Liver (tissue), 9 donors: ENCODE data around the gene ROBO4. TPM values are rescaled to one million over a fixed set of nuclear protein-coding genes. Genes with fewer than 3 reads are reported as not detected.

Experiments used
- DNase-seq: peaks from one replicate; pipeline ENCODE4 v3.0.0-alpha.2; 2017; ENCODE audit warnings: low spot score
- H3K27ac ChIP-seq, 2 donors: one replicate each; pipeline ENCODE4 v1.7.0; 2013; ENCODE audit warnings: inconsistent platforms in 2 of 2, low read length in 2 of 2, control low read depth in 1 of 2, low read depth in 1 of 2, mild to moderate bottlenecking in 1 of 2
- H3K27me3 ChIP-seq, 4 donors: one replicate each; pipeline versions ENCODE4 v1.6.1 to v1.7.0; 2013; ENCODE audit warnings: low read length in 3 of 4, inconsistent platforms in 1 of 4, mild to moderate bottlenecking in 1 of 4, moderate library complexity in 1 of 4; ENCODE audit not compliant: control insufficient read depth in 4 of 4, insufficient read depth in 4 of 4
- H3K36me3 ChIP-seq, 4 donors: one replicate each; pipeline versions ENCODE4 v1.6.1 to v1.7.0; 2013; ENCODE audit warnings: low read length in 3 of 4, mild to moderate bottlenecking in 3 of 4, low read depth in 1 of 4, moderate library complexity in 1 of 4; ENCODE audit not compliant: control insufficient read depth in 4 of 4, insufficient read depth in 3 of 4
- H3K4me1 ChIP-seq, 4 donors: one replicate each; pipeline versions ENCODE4 v1.6.1 to v1.7.0; 2013; ENCODE audit warnings: low read length in 3 of 4, mild to moderate bottlenecking in 3 of 4, moderate library complexity in 1 of 4; ENCODE audit not compliant: control insufficient read depth in 4 of 4, insufficient read depth in 4 of 4
- H3K4me3 ChIP-seq, 3 donors: one replicate each; pipeline versions ENCODE4 v1.6.1 to v1.7.0; 2013; ENCODE audit warnings: low read length in 3 of 3, control low read depth in 1 of 3, low read depth in 1 of 3, mild to moderate bottlenecking in 1 of 3
- H3K9ac ChIP-seq, 2 donors: one replicate each; pipeline ENCODE4 v1.7.0; 2013; ENCODE audit warnings: low read length in 2 of 2, mild to moderate bottlenecking in 2 of 2, moderate library complexity in 2 of 2, control low read depth in 1 of 2, low read depth in 1 of 2
- H3K9me3 ChIP-seq, 4 donors: one replicate each; pipeline versions ENCODE4 v1.6.1 to v1.7.0; 2013; ENCODE audit warnings: low read length in 3 of 4; ENCODE audit not compliant: control insufficient read depth in 4 of 4
- EGR1 ChIP-seq, 2 donors: IDR thresholded peaks; 2 replicates each; pipeline ENCODE4 v1.6.1; 2016 to 2018; ENCODE audit warnings: antibody characterized with exemption in 2 of 2, low read depth in 2 of 2
- FOXA1 ChIP-seq: IDR thresholded peaks from 2 replicates; pipeline ENCODE4 v1.6.1; 2016; ENCODE audit warnings: antibody characterized with exemption
- FOXA2 ChIP-seq: IDR thresholded peaks from 2 replicates; pipeline ENCODE4 v1.6.1; 2016; ENCODE audit warnings: antibody characterized with exemption
- GABPA ChIP-seq, 2 donors: IDR thresholded peaks in 1 of 2; conservative IDR thresholded peaks in 1 of 2; 2 replicates each; pipeline ENCODE4 v1.6.1; 2016; ENCODE audit warnings: antibody characterized with exemption in 2 of 2, mild to moderate bottlenecking in 1 of 2, moderate library complexity in 1 of 2
- HNF4A ChIP-seq, 2 donors: conservative IDR thresholded peaks; 2 replicates each; pipeline ENCODE4 v1.6.1; 2016; ENCODE audit warnings: antibody characterized with exemption in 2 of 2, mild to moderate bottlenecking in 2 of 2
- HNF4G ChIP-seq: IDR thresholded peaks from 2 replicates; pipeline ENCODE4 v1.6.1; 2016; ENCODE audit warnings: antibody characterized with exemption
- JUND ChIP-seq, 2 donors: IDR thresholded peaks; 2 replicates each; pipeline ENCODE4 v1.6.1; 2016; ENCODE audit warnings: antibody characterized with exemption in 2 of 2
- NR2F2 ChIP-seq: IDR thresholded peaks from 2 replicates; pipeline ENCODE4 v1.6.1; 2016; ENCODE audit warnings: antibody characterized with exemption
- RAD21 ChIP-seq, 2 donors: IDR thresholded peaks; 2 replicates each; pipeline ENCODE4 v1.6.1; 2016; ENCODE audit warnings: antibody characterized with exemption in 2 of 2, mild to moderate bottlenecking in 2 of 2
- RXRA ChIP-seq, 2 donors: IDR thresholded peaks; 2 replicates each; pipeline ENCODE4 v1.6.1; 2017 to 2018; ENCODE audit warnings: antibody characterized with exemption in 2 of 2, mild to moderate bottlenecking in 1 of 2
- SP1 ChIP-seq: IDR thresholded peaks from 2 replicates; pipeline ENCODE4 v1.6.1; 2018; ENCODE audit warnings: antibody characterized with exemption, mild to moderate bottlenecking
- TAF1 ChIP-seq: conservative IDR thresholded peaks from 2 replicates; pipeline ENCODE4 v1.6.1; 2016; ENCODE audit warnings: antibody characterized with exemption, mild to moderate bottlenecking
- YY1 ChIP-seq: IDR thresholded peaks from 2 replicates; pipeline ENCODE4 v1.6.1; 2016; ENCODE audit warnings: antibody characterized with exemption, mild to moderate bottlenecking
- WGBS: extraction: QIAGEN DNeasy Blood & Tissue Kit; methylation state at CpG from one replicate; pipeline ENCODE4 v1.1.7; 2013; 5-methylcytosine and 5-hydroxymethylcytosine counted together
- polyA plus RNA-seq, 2 donors: library from polyadenylated mRNA; stranded (reverse) in 1 of 2; unstranded in 1 of 2; fragments of 200-250 nt in 1 of 2; fragments of >200 nt in 1 of 2; fragmentation: Nextera tagmentation in 1 of 2; extraction: Ambion mirVana in 1 of 2; gene quantifications; one replicate each; pipeline versions ENCODE4 v1.2.1 to v1.2.3, GENCODE V29; 2013 to 2015
- total RNA-seq, 2 donors: library from RNA; depleted of rRNA; stranded (reverse); fragments of >200 nt; gene quantifications; one replicate each; pipeline ENCODE4 v1.2.3, GENCODE V29; 2014
- TF ChIP-seq, protein P1 (sequence below): fragments of 150-350 bp; IDR thresholded peaks from 2 replicates; pipeline ENCODE4 v1.5.1; 2017; ENCODE audit warnings: improper control_type of control experiment, low read depth, low read length; ENCODE audit not compliant: missing input control
- TF ChIP-seq, protein P2 (sequence below): IDR thresholded peaks from 2 replicates; pipeline ENCODE4 v1.6.1; 2016; ENCODE audit warnings: antibody characterized with exemption
- TF ChIP-seq, protein P3 (sequence below): IDR thresholded peaks from 2 replicates; pipeline ENCODE4 v1.6.1; 2016; ENCODE audit warnings: antibody characterized with exemption
- TF ChIP-seq, protein P4 (sequence below): IDR thresholded peaks from 2 replicates; pipeline ENCODE4 v1.6.1; 2016; ENCODE audit warnings: antibody characterized with exemption, mild to moderate bottlenecking
- donor health status: healthy.
- donor health status: healthy.
- donor health status: healthy.
- donor health status: healthy.
- donor health status: healthy.

ROBO4 gene
- total RNA-seq: 10 to 100 TPM in 1 of 2 donors, 1 to 10 TPM in 1; 6.4 to 17.2 TPM
- polyA plus RNA-seq: 1 to 10 TPM; 2.5 to 8.7 TPM

DNA sequence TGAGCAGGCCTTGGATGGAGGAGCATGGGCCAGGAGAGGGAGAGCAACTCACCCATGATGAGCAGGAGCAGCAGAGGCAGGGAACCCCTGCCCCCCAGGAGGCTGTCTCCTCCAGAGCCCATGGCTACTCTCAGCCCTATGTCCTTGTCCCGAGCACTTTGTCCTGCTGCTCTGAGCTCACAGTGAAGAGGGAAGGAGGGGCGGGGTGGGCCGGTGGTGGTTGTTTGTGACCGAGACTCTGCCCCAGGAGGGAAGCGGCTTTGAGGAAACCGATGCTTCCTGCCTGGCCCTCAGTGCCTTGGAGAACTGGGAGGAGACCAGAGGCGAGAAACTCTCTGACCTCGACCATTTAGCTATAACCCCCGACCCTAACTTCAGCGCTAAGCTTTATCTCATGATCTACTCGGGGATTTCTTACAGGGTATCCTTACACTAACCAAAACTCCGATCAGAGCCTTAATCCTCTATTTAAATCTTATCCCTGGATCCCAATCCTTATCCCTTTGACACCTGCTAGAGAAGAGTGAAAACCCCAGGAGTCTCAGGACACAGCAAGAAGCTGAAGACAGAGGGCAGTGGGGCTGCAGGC lies at the start of gene ROBO4:
TSS of gene ROBO4 (minus strand) at position 192 of the 589 bp plus-strand sequence. CDS start at position 122, 70 bp downstream.
- H3K27ac ChIP-seq: peak within 1 kb of the TSS; percentile 23 to 64
- H3K27me3 ChIP-seq: peaks cover 0 to 2% (median 0%) of the 10 kb centered on the region in 4 donors
- no peak within 1 kb of the TSS for H3K9ac ChIP-seq
- WGBS: 54% methylated on average over 12 of the region's 12 CpGs
- no peaks in the 10 kb centered on the region for H3K9me3 ChIP-seq
- no peaks in the 10 kb centered on the region for H3K36me3 ChIP-seq
- DNase-seq: no peak
- TF ChIP-seq SP1 (peak; percentile 8), TAF1 (no peak), FOXA1 (no peak), NR2F2 (peak; percentile 72)
- peak within 1 kb of the TSS in 2 of 3 donors; percentile 14 to 38 for H3K4me3 ChIP-seq
- H3K4me1 ChIP-seq: peaks cover 0 to 9% (median under 1%) of the 10 kb centered on the region in 4 donors

DNA sequence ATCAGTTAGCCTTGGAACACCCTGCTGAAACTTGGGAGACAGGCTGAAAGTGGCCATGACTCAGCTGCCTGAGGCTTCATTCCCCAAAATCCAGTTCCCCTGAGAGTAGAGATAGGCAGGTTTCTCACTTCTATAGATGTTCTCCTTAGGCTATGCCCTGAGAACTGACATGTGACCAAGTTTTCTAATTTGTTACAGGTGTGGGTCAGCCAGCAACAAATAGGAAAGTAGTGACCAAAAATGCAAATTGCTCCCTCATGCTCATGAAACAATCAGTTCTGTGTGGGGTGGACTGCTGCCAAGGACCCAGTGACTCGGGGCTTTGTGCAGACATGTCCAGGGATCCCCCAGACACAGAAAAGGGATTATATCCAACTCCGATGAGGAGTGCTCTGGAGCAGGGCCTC lies 49.1 kb upstream of the ROBO4 start:
- Histone ChIP-seq H3K27ac (no peak overlapping the region), H3K36me3 (no peaks in the 10 kb centered on the region), H3K9me3 (no peaks in the 10 kb centered on the region), H3K4me3 (no peak overlapping the region), H3K4me1 (peaks cover 0 to 6% (median 0%) of the 10 kb centered on the region in 4 donors), H3K27me3 (no peaks in the 10 kb centered on the region), H3K9ac (no peak overlapping the region)
- no peak for DNase-seq
- WGBS: 76% methylated on average over 2 of the region's 2 CpGs
- TF ChIP-seq EGR1 (IDR thresholded peaks at IDR 0.05; ENCODE audit: low read depth in 2 of 2) (no peak), HNF4A (conservative IDR thresholded peaks at IDR 0.05) (no peak), RXRA (IDR thresholded peaks at IDR 0.05) (no peak)
- TF ChIP-seq, protein P1, sequence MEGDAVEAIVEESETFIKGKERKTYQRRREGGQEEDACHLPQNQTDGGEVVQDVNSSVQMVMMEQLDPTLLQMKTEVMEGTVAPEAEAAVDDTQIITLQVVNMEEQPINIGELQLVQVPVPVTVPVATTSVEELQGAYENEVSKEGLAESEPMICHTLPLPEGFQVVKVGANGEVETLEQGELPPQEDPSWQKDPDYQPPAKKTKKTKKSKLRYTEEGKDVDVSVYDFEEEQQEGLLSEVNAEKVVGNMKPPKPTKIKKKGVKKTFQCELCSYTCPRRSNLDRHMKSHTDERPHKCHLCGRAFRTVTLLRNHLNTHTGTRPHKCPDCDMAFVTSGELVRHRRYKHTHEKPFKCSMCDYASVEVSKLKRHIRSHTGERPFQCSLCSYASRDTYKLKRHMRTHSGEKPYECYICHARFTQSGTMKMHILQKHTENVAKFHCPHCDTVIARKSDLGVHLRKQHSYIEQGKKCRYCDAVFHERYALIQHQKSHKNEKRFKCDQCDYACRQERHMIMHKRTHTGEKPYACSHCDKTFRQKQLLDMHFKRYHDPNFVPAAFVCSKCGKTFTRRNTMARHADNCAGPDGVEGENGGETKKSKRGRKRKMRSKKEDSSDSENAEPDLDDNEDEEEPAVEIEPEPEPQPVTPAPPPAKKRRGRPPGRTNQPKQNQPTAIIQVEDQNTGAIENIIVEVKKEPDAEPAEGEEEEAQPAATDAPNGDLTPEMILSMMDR: no peak

DNA sequence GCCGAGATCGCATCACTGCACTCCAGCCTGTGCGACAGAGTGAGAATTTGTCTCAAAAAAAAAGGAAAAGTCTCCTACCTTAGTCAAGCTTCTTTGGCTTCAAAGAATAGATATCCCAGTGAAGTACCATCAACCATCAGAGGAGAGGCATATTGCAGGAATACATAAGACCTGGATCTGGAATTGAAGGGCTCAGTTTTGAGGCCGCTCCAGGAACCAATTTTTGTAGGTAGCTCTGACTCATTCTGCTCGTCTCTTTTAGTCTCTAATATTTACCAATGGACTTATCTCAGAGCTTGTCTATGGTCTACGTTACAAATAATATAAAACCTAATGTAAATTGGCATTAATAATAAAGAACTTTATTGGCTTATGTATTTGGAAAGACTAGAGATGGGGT lies 48.2 kb upstream of the ROBO4 start:
- DNase-seq: no peak
- Histone ChIP-seq H3K36me3 (no peaks in the 10 kb centered on the region), H3K4me1 (peaks cover 0 to 6% (median 0%) of the 10 kb centered on the region in 4 donors), H3K27ac (no peak overlapping the region), H3K27me3 (no peaks in the 10 kb centered on the region), H3K4me3 (no peak overlapping the region), H3K9me3 (no peaks in the 10 kb centered on the region), H3K9ac (no peak overlapping the region)
- 91% methylated on average over 6 of the region's 6 CpGs for WGBS
- TF ChIP-seq TAF1 (no peak), NR2F2 (no peak), JUND (IDR thresholded peaks at IDR 0.05) (no peak), HNF4A (conservative IDR thresholded peaks at IDR 0.05) (no peak), RAD21 (IDR thresholded peaks at IDR 0.05) (no peak), RXRA (IDR thresholded peaks at IDR 0.05) (no peak), HNF4G (no peak), EGR1 (IDR thresholded peaks at IDR 0.05; ENCODE audit: low read depth in 2 of 2) (no peak), YY1 (no peak), GABPA (IDR thresholded peaks at IDR 0.05 in 1 of 2, conservative IDR thresholded peaks at IDR 0.05 in 1 of 2) (no peak), FOXA1 (no peak), SP1 (no peak), FOXA2 (no peak)
- TF ChIP-seq, protein P1: no peak
- TF ChIP-seq, protein P2, sequence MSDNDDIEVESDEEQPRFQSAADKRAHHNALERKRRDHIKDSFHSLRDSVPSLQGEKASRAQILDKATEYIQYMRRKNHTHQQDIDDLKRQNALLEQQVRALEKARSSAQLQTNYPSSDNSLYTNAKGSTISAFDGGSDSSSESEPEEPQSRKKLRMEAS: no peak
- TF ChIP-seq, protein P3, sequence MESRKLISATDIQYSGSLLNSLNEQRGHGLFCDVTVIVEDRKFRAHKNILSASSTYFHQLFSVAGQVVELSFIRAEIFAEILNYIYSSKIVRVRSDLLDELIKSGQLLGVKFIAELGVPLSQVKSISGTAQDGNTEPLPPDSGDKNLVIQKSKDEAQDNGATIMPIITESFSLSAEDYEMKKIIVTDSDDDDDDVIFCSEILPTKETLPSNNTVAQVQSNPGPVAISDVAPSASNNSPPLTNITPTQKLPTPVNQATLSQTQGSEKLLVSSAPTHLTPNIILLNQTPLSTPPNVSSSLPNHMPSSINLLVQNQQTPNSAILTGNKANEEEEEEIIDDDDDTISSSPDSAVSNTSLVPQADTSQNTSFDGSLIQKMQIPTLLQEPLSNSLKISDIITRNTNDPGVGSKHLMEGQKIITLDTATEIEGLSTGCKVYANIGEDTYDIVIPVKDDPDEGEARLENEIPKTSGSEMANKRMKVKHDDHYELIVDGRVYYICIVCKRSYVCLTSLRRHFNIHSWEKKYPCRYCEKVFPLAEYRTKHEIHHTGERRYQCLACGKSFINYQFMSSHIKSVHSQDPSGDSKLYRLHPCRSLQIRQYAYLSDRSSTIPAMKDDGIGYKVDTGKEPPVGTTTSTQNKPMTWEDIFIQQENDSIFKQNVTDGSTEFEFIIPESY: no peak
- TF ChIP-seq, protein P4, sequence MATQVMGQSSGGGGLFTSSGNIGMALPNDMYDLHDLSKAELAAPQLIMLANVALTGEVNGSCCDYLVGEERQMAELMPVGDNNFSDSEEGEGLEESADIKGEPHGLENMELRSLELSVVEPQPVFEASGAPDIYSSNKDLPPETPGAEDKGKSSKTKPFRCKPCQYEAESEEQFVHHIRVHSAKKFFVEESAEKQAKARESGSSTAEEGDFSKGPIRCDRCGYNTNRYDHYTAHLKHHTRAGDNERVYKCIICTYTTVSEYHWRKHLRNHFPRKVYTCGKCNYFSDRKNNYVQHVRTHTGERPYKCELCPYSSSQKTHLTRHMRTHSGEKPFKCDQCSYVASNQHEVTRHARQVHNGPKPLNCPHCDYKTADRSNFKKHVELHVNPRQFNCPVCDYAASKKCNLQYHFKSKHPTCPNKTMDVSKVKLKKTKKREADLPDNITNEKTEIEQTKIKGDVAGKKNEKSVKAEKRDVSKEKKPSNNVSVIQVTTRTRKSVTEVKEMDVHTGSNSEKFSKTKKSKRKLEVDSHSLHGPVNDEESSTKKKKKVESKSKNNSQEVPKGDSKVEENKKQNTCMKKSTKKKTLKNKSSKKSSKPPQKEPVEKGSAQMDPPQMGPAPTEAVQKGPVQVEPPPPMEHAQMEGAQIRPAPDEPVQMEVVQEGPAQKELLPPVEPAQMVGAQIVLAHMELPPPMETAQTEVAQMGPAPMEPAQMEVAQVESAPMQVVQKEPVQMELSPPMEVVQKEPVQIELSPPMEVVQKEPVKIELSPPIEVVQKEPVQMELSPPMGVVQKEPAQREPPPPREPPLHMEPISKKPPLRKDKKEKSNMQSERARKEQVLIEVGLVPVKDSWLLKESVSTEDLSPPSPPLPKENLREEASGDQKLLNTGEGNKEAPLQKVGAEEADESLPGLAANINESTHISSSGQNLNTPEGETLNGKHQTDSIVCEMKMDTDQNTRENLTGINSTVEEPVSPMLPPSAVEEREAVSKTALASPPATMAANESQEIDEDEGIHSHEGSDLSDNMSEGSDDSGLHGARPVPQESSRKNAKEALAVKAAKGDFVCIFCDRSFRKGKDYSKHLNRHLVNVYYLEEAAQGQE: no peak
